ENCODE measurements around the gene KRTAP10-4.
"Not testable (repeated sequence)": the region's sequence is repeated elsewhere in the genome, so short reads cannot be mapped to it uniquely, and the experiment has no call there.

KRTAP10-4 gene

DNA sequence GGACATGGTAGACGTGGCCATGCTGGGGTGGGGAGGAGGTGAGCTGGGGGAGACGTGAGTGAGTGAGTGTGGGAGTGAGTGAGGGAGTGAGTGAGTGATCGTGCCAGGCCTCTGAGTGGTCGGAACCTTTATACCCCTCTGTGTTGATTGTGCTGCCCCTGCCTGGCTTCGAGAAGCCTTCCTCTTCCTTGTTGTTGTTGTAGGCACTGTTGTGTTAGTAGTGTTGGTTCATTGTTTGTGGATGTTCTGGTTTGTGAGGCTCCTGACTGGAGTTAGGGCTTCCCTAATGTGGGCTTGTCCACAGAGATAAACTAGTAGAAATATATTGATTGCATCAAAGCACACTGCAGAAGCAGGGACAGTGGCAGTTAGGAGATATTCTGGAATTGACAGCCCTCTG is 14.8 kb upstream of the KRTAP10-4 start, which contains the start of gene KRTAP10-3:
TSS of gene KRTAP10-3 (minus strand) at position 101 of the 400 bp plus-strand sequence. CDS start at position 21, 80 bp downstream.
- no peak for DNase-seq

GRCh38 chr21:44564099-44564498 is 9.4 kb upstream of the KRTAP10-4 start:
- no peak for DNase-seq

DNA sequence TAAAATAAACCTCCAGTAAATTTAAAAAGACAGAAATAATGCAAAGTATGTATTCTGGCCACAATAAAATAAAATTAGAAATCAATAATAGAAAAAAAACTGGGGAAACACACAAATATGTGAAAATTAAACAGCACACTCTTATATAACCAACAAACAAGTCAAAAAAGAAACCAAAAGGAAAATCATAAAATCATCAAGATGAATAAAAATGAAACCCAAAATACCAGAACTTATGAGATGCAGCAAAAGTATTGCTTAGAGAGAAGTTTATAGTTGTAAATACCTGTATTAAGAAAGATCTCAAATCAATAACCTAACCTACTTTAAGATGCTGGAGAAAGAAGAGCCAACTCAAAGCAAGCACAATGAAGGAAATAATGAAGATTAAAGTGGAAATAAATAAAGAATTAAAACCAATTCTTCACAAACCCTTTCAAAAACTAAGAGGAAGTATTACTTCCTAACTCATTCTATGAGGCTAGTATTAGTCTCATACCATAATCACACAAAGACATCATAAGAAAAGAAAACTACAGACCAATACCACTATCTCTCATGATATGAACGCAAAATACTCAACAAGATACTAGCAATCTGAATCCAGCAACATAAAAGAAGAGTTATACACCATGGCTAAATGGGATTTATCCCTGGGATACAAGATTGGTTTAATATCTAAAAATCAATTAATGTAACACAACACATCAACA is 8.5 kb upstream of the KRTAP10-4 start:
- DNase-seq = no peak

- DNase-seq = no peak
These were observed 7.1 kb upstream of the KRTAP10-4 start for GRCh38 chr21:44566403-44566802.

GRCh38 chr21:44567481-44568171 is 5.9 kb upstream of the KRTAP10-4 start:
- no peak for DNase-seq

DNA sequence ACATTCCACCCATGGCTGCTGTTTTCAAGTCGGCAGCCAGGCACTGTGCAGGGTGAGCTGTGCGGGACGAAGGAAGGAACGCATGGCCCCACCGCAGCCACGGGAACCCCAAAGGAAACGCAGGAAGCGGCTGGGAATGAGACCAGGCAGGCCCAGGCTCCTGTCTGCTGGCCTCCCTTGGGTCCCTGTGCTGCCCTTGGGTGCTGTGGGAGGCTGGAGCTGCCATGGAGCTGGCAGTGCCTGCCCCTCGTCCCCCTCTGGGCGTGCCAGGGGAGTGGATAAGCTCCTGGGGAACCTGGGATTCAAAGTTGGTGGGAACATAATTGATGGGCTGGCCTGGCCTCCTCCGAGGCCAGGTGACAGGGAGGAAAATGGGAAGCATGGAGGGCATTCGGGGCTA is 5.3 kb upstream of the KRTAP10-4 start:
- DNase-seq = no peak

GRCh38 chr21:44568667-44569556 is 4.6 kb upstream of the KRTAP10-4 start:
- DNase-seq = no peak

DNA sequence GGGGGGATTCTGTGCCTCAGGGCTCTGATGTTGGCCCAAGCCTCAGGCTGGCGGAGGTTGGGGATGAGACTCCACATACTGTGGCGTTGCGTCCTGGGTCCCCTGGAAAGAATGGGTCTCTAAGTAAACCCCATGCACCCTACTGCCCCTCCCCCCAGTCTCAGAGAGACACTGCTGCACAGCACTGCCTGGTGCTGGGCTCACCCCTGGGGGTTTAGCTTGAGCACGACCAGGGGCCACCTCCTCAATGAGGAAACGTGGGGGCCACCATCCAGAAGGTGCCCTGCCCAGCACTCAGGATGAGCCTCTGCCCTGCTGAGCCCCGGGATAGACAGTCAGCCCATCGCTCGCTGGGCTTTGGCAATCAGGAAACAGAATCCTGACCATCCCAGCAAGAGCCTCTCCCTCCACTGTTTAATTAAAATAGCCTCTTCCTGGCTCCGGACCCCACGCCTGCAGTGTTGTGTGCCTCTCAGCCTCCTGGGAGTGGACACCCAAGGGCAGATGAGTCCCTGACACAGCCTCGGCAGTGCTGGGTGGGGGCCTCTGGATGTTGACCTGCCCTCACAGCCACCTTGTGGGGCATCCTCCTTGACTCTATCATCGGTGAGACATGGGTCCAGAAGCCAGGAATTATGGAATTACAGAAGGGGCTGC is 3.5 kb upstream of the KRTAP10-4 start:
- DNase-seq = no peak

- no peak for DNase-seq
These were observed 2.2 kb upstream of the KRTAP10-4 start for GRCh38 chr21:44571296-44571695.

DNA sequence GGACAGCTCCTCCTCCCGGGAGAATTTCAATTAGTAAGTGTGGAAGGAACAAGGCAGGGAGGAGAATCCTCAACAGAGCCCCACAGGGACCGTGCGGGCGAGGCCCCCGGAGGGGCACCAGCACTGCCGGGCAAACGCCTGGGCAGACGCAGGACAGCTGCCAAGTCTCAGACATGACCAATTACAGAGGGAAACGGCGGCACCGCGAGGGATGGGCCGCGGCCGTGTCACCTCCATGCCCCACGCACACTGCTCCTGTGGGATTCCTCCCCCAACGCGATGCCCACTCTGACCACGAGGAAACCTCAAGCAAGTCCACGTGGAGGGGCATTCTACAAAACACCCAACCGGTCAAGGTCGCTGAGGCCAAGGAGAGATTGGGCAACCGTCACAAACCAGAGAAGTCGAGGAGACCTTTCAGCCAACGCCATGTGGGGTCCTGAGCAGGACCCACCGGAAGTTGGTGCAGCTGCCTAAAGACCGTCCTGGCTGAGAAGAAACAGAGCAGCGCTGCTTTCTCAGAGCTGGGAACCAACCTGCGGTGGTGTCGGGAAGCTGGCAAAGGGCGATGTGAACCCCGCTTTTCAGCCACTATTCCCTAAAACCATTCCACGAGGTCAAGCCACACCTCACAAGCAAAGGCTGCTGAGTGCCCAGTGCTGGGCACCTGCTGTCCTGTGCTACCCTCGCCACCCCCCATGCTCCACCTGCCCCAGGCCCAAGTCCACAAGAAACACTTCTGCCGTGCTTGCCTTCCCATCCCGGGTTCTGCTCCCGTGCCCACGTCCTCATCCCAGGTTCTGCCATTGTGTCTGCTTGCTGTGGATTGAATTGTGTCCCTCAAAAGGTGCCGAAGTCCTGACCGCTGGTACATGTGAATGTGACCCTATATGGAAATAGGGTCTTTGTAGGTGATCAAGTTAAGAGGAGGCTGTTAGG is 1.4 kb upstream of the KRTAP10-4 start:
- no peak for DNase-seq

GRCh38 chr21:44572959-44573583 is 458 bp upstream of the KRTAP10-4 start:
- no peak for DNase-seq

- no peak for DNase-seq
These were observed 1.2 kb downstream of the KRTAP10-4 start for GRCh38 chr21:44574457-44575306.

DNA sequence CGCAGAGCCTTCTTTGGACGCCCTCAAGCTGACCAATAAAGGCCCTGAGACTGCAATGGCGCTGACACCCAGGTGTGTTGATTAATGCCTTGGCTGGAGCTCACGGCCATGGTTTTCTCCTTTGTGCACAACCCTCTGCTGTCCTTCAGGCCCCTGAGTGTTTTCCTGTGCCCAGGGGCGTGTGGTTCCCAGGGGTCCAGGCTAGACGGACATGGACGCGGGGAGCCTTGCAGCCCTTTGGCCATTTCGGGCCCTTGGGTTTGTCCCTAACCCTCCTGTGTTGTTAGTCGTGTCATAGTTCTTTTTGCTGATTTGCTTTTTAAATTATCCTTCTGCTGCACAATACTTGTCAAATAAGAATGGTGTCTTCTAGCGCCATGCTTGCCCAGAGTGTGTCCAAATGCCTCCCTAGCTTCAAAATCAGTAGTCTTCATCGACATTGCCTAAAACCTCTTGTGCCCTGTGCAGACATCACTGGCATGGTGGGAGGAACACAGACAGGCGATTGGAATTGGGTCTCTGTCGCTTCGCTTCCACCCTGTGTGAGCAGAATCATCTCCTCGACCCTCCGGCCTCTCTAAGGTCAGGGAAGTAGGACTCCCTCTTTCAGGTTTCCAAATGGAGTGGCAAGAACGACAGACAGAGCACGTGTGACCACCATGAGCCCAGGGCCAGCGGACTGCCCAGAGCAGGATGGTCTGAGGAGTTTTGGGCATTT is 1.9 kb downstream of the KRTAP10-4 start:
- no peak for DNase-seq

DNA sequence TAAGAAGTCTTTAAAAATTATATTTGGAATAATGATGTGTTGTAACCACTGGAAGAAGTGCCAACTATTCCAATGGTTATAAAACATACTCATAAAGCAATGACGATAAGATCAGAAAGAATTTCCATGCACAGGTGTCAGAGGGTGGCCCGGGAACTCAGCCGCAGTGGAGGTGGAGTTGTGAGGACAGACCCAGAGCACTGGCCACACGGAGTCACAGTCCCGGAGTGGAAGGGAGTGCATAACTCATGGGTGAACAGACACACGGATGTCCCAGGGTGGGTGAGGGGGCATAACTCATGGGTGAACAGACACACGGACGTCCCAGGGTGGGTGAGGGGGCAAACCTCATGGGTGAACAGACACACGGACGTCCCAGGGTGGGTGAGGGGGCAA is 2.5 kb downstream of the KRTAP10-4 start:
- DNase-seq = no peak

GRCh38 chr21:44578371-44579055 is 5.0 kb downstream of the KRTAP10-4 start:
- DNase-seq = no peak

DNA sequence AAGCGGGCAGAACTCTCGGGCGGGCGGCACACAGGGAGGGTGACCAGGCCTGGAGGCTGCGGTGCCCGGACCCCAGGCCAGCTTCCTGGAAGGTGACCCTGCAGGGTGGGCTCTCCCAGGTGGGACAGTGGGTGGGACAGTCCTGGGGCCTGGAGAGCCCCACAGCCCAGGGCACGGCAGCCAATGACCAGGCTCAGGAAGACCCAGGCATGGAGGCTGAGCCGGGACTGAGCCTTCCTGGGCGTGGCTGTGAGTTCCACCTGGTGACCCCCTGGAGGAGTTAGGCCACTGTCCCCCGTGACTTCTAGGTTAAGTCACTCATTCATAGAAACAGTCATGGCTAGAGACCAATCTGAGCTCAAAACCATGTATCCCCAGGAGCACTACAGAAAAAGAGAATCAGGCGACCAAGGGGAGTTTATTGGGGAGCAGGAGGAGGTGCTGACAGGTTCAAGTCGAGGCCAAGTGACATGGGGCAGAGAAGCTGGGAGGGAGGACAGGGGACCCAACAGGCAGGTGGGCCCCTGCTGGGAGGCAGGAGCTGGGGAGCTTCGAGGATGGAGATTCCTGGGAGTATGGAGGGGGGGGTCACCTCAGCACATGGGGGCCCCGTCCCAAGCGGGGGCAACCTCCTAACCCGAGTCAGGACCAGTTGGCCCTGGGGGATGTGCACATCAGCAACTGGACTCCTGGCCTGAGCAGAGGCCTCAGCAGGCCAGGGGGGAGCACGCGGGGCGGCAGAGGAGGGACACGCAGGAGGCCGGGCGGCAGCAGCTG is 5.7 kb downstream of the KRTAP10-4 start:
- no peak for DNase-seq

DNA sequence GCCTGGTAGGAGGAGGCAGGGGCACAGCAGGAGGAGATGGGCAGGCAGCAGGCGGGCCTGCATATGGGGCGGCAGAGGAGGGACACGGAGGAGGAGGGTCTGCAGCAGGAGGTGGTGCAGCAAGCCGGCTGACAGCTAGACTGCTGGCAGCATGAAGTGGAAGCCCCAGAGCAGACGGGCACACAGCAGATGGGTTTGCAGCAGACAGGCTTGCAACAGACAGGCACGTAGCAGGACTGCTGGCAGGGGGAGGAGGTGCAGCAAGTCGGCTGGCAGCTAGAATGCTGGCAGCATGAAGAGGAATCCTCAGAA is 6.3 kb downstream of the KRTAP10-4 start:
- DNase-seq = no peak

DNA sequence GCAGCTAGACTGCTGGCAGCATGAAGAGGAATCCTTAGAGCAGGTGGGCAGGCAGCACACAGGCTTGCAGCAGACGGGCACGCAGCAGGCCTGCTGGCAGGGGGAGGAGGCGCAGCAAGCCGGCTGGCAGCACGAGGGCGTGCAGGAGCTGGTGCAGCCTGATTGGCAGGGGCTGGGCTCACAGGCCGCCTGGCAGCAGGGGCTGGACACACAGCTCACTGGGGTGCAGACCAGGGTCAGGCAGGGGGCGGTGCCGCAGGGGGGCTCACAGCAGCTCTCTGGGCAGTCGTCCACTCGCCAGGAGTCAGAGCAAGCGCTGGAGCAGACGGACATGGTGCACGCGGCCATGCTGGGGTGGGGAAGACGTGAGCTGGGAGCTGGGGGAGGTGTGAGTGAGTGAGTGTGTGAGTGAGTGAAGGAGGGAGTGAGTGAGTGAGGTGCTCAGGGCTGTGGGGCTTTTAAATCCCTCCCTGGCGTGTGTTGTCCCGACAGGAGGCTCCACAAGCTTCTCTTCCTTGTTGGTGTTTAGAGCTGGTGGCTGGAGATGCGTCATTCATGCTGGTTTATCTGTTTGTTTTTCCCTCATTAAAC is 6.8 kb downstream of the KRTAP10-4 start, which contains the start of gene KRTAP10-5:
TSS of gene KRTAP10-5 (minus strand) at position 374 of the 591 bp plus-strand sequence. CDS start at position 348, 26 bp downstream.
- DNase-seq = not testable (repeated sequence)
